Endothelial cell of umbilical vein (primary cell): ENCODE results near the gene GRIN3A. TPM values are rescaled to one million over a fixed set of nuclear protein-coding genes. Genes with fewer than 3 reads are reported as not detected.

ENCODE experiments used
- BruUV-seq: library from RNA; stranded (reverse); fragments of 400-500 nt; replicated peaks from 2 replicates; lab custom pipeline; 2021; lab: Mats Ljungman, UMichigan
- CTCF ChIA-PET: fragments of 300-600, 350-600 bp; sonication (Branson Sonifier 250); formaldehyde crosslinking; loops from one replicate; lab custom pipeline; 2021; ENCODE audit warnings: antibody characterized with exemption, inconsistent platforms; lab: Charles Lee
- POLR2A ChIA-PET: fragments of 300-600, 350-600 bp; sonication (Branson Sonifier 250); formaldehyde crosslinking; loops from one replicate; lab custom pipeline; 2021; ENCODE audit warnings: antibody characterized with exemption, inconsistent platforms; lab: Charles Lee
- DNase-seq: peaks from one replicate; pipeline ENCODE4 v3.0.0-alpha.2; 2011; ENCODE audit warnings: low read depth, low spot score
- FAIRE-seq: peaks from 2 replicates; lab custom pipeline; 2011; peaks lifted over from hg19 to GRCh38; lab: Jason Lieb, UNC
- H2AFZ ChIP-seq: 2 replicates; pipeline ENCODE4 v1.6.0; 2012; ENCODE audit warnings: low read depth, low read length, control low read depth, inconsistent platforms
- H3K27ac ChIP-seq: 2 replicates; pipeline ENCODE4 v1.5.1; 2011; ENCODE audit warnings: low read depth, mild to moderate bottlenecking, control low read depth, low read length, moderate library complexity; ENCODE audit not compliant: insufficient read depth
- H3K27me3 ChIP-seq, 2 experiments: 2 replicates each; pipeline versions ENCODE4 v1.6.0 to v1.6.1; 2011; ENCODE audit warnings: low read length in 2 of 2, mixed read lengths in 1 of 2; ENCODE audit not compliant: control insufficient read depth in 2 of 2, insufficient read depth in 2 of 2
- H3K36me3 ChIP-seq, 2 experiments: 2 replicates in 1 of 2; 3 replicates in 1 of 2; pipeline ENCODE4 v1.5.1; 2011; ENCODE audit warnings: low read length in 2 of 2, mild to moderate bottlenecking in 1 of 2, moderate library complexity in 1 of 2; ENCODE audit not compliant: control insufficient read depth in 2 of 2, insufficient read depth in 2 of 2; ENCODE audit errors: extremely low read depth in 1 of 2
- H3K4me1 ChIP-seq: 3 replicates; pipeline ENCODE4 v1.5.1; 2011; ENCODE audit warnings: mild to moderate bottlenecking, low read length; ENCODE audit not compliant: control insufficient read depth, insufficient read depth; ENCODE audit errors: extremely low read depth
- H3K4me2 ChIP-seq: 2 replicates; pipeline ENCODE4 v1.6.1; 2011; ENCODE audit warnings: low read length, control low read depth, mixed read lengths; ENCODE audit not compliant: insufficient read depth
- H3K4me3 ChIP-seq, 3 experiments: fragments of 200-600 bp in 1 of 3; sonication (generic), shearing (Covaris generic) in 1 of 3; replicated peaks in 1 of 3; 2 replicates each; pipeline ENCODE4 v1.5.1; 2011 to 2016; ENCODE audit warnings: control low read depth in 3 of 3, low read length in 3 of 3, mild to moderate bottlenecking in 2 of 3, inconsistent platforms in 1 of 3, low read depth in 1 of 3, moderate library complexity in 1 of 3; ENCODE audit not compliant: insufficient read depth in 1 of 3
- H3K79me2 ChIP-seq: 2 replicates; pipeline ENCODE4 v1.6.0; 2012; ENCODE audit warnings: low read length, inconsistent platforms; ENCODE audit not compliant: control insufficient read depth, insufficient read depth
- H3K9ac ChIP-seq: replicated peaks from 2 replicates; pipeline ENCODE3; 2011; ENCODE audit warnings: low read length, control low read depth; ENCODE audit not compliant: insufficient read depth; ENCODE audit errors: extremely low read depth
- H3K9me1 ChIP-seq: replicated peaks from 3 replicates; pipeline ENCODE4 v1.6.0; 2011; ENCODE audit warnings: mild to moderate bottlenecking, low read length; ENCODE audit not compliant: control insufficient read depth, insufficient read depth; ENCODE audit errors: extremely low read depth
- H3K9me3 ChIP-seq: replicated peaks from 2 replicates; pipeline ENCODE4 v1.5.1; 2012; ENCODE audit warnings: low read length, inconsistent platforms; ENCODE audit not compliant: control insufficient read depth, insufficient read depth
- H4K20me1 ChIP-seq: replicated peaks from 2 replicates; pipeline ENCODE3; 2011; ENCODE audit warnings: mild to moderate bottlenecking, low read length; ENCODE audit not compliant: control insufficient read depth, insufficient read depth; ENCODE audit errors: extremely low read depth
- EZH2 ChIP-seq: IDR thresholded peaks from 2 replicates; pipeline ENCODE4 v1.6.1; 2012; ENCODE audit warnings: borderline replicate concordance, low read depth, mild to moderate bottlenecking, moderate library complexity, low read length, inconsistent platforms; ENCODE audit not compliant: severe bottlenecking
- FOS ChIP-seq: IDR thresholded peaks from 2 replicates; pipeline ENCODE4 v1.6.1; 2011; ENCODE audit warnings: mild to moderate bottlenecking, low read length, moderate library complexity, borderline replicate concordance; ENCODE audit not compliant: insufficient read depth
- GATA2 ChIP-seq: IDR thresholded peaks from 2 replicates; pipeline ENCODE4 v1.7.0; 2011; ENCODE audit warnings: low read depth, mild to moderate bottlenecking, moderate library complexity, mixed read lengths, low read length; ENCODE audit not compliant: insufficient read length, insufficient read depth
- JUN ChIP-seq: IDR thresholded peaks from 2 replicates; pipeline ENCODE4 v1.6.1; 2011; ENCODE audit warnings: borderline replicate concordance, low read depth; ENCODE audit not compliant: insufficient read length, insufficient read depth
- MYC ChIP-seq: IDR thresholded peaks from one replicate; pipeline ENCODE4 v1.6.1; 2011; ENCODE audit warnings: mild to moderate bottlenecking, low read depth, low read length
- POLR2A ChIP-seq: IDR thresholded peaks from 2 replicates; pipeline ENCODE4 v1.6.1; 2012; ENCODE audit warnings: low read depth, mild to moderate bottlenecking, control low read depth, low read length
- POLR2AphosphoS5 ChIP-seq: IDR thresholded peaks from 2 replicates; pipeline ENCODE4 v1.6.1; 2012; ENCODE audit warnings: low read depth, mild to moderate bottlenecking, control low read depth, low read length, moderate library complexity; ENCODE audit not compliant: insufficient read depth
- dilution Hi-C: fragments of 300-500 bp; cut with MboI; formaldehyde crosslinking; loops from one replicate; pipeline ENCODE4 v1.15.0; 2019; ENCODE audit warnings: low sequenced_read_pairs; ENCODE audit not compliant: extremely low pct_ligation_motif_present
- intact Hi-C: fragments of 100-400 bp; cut with micrococcal nuclease; formaldehyde crosslinking; loops from one replicate; pipeline ENCODE4 v1.10.0; 2022
- polyA plus RNA-seq, 4 experiments: library from polyadenylated mRNA; depleted of rRNA in 3 of 4; stranded (reverse) in 3 of 4; unstranded in 1 of 4; fragments of >200 nt; gene quantifications; 2 replicates each; pipeline versions ENCODE4 v1.2.1 to v1.2.3, GENCODE V29; 2011 to 2012; ENCODE audit warnings: missing spikeins in 1 of 4
- total RNA-seq: library from RNA; stranded (reverse); gene quantifications from 2 replicates; pipeline ENCODE4 v1.2.3, GENCODE V29; 2021
- TF ChIP-seq, protein P1 (sequence below), 2 donors: IDR thresholded peaks; 1 replicate in 1 of 2; 2 replicates in 1 of 2; pipeline ENCODE4 v1.5.1; 2011; ENCODE audit warnings: low read length in 2 of 2, mild to moderate bottlenecking in 2 of 2, moderate library complexity in 2 of 2, control low read depth in 1 of 2, inconsistent platforms in 1 of 2, low read depth in 1 of 2; ENCODE audit not compliant: insufficient read depth in 1 of 2; ENCODE audit errors: extremely low read depth in 1 of 2
- TF ChIP-seq, protein P2 (sequence below): IDR thresholded peaks from 2 replicates; pipeline ENCODE4 v1.6.1; 2011; ENCODE audit not compliant: insufficient read depth, insufficient read length

GRIN3A gene
- total and polyA plus RNA-seq, 2 donors (not counting 3 experiments of a cell fraction or from before 2014, with no cell fraction given), result not detected

DNA sequence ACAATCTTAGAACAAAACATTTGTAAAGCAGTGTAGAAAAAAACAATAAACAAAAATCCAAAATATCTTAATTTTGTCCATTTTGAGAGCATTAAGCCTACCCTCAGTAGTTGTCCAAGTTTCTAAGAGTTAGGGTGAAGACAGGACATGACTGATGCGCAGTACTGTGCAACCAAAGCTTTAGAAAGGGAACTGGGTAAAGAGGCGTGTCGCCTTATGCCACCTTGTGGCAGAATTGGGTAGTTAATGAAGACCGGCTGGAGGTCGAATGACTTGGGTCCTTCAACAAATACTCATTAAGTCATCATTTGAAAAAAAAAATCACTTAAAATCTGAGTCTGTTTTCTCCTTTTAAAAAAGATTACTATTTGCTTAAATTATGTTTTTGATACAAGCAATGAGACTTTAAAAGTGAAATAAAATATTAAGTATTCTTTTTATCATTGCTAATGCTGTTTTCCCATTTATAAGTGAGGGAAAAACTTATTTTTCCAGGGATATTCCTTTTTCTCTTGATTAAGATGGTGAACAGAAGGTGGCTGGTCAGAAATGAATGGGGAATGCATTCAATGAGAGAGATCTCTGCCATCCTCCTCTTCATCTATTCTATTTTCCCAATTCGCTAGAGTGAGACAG is 208.3 kb downstream of the GRIN3A start:
- FAIRE-seq (peak; percentile 91), DNase-seq (peak; percentile 81)
- Histone ChIP-seq H3K79me2 (peaks cover 7% of the 10 kb centered on the region), H3K9me3 (no peaks in the 10 kb centered on the region), H3K4me2 (no peak overlapping the region), H3K9me1 (no peaks in the 10 kb centered on the region), H3K27me3 (no peaks in the 10 kb centered on the region), H2AFZ (no peak overlapping the region), H3K36me3 (no peaks in the 10 kb centered on the region), H3K27ac (no peak overlapping the region), H3K9ac (no peak overlapping the region), H4K20me1 (no peaks in the 10 kb centered on the region), H3K4me3 (no peak overlapping the region), H3K4me1 (peaks cover 8% of the 10 kb centered on the region)
- dilution Hi-C loops, result no loop called here
- BruUV-seq, result no TSS peak
- TF ChIP-seq MYC, result no peak
- TF ChIP-seq, protein P1, sequence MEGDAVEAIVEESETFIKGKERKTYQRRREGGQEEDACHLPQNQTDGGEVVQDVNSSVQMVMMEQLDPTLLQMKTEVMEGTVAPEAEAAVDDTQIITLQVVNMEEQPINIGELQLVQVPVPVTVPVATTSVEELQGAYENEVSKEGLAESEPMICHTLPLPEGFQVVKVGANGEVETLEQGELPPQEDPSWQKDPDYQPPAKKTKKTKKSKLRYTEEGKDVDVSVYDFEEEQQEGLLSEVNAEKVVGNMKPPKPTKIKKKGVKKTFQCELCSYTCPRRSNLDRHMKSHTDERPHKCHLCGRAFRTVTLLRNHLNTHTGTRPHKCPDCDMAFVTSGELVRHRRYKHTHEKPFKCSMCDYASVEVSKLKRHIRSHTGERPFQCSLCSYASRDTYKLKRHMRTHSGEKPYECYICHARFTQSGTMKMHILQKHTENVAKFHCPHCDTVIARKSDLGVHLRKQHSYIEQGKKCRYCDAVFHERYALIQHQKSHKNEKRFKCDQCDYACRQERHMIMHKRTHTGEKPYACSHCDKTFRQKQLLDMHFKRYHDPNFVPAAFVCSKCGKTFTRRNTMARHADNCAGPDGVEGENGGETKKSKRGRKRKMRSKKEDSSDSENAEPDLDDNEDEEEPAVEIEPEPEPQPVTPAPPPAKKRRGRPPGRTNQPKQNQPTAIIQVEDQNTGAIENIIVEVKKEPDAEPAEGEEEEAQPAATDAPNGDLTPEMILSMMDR (IDR thresholded peaks at IDR 0.05; ENCODE audit: extremely low read depth in 1 of 2, insufficient read depth in 1 of 2, low read depth in 1 of 2, low read length in 2 of 2), result peak; percentile 70 to 77
- intact Hi-C loops, result loop anchor here (1.0 to 5.0 kb wide), 5 partner anchors 71 to 928 kb away; no protein-coding TSS in a partner anchor
- POLR2A ChIA-PET, result no interaction called here
- CTCF ChIA-PET, result interaction anchor here (0.6 to 9.1 kb wide), 26 partner anchors 9 to 928 kb away, joined by 3 to 261 read pairs (median 4); partner anchors contain the start of genes MRPL50 and ZNF189

DNA sequence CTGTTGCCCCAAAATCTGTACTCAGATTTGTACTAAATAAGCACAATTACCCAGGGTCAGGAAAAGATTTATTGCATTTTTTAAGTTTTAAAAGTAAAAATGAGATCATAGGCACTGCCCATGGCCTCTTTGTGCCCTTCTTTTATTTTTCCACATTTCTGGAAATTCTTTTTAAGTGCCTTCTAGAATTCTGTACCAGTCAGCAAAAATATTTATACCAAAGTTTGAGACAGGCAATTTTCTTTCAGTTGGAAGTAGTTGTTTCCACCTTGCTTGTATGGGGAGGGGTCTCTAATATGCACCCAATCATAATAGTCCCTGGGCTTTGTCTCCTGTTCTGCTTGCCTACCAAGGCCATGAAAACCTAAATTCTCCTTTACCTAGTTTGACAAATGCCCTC is 210.4 kb downstream of the GRIN3A start:
- Histone ChIP-seq H3K9me1 (no peaks in the 10 kb centered on the region), H3K4me3 (no peak overlapping the region), H3K4me2 (no peak overlapping the region), H2AFZ (no peak overlapping the region), H3K4me1 (peaks cover 2% of the 10 kb centered on the region), H3K9me3 (no peaks in the 10 kb centered on the region), H3K36me3 (no peaks in the 10 kb centered on the region), H4K20me1 (no peaks in the 10 kb centered on the region), H3K79me2 (no peaks in the 10 kb centered on the region), H3K27me3 (no peaks in the 10 kb centered on the region), H3K27ac (no peak overlapping the region), H3K9ac (no peak overlapping the region)
- BruUV-seq, result no TSS peak
- dilution Hi-C loops (no loop called here), intact Hi-C loops (no loop called here)
- DNase-seq, result no peak
- TF ChIP-seq FOS (no peak), EZH2 (no peak), POLR2A (no peak), POLR2AphosphoS5 (no peak), JUN (no peak), GATA2 (no peak), MYC (no peak)
- TF ChIP-seq, protein P2, sequence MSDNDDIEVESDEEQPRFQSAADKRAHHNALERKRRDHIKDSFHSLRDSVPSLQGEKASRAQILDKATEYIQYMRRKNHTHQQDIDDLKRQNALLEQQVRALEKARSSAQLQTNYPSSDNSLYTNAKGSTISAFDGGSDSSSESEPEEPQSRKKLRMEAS, result no peak
- TF ChIP-seq, protein P1 (IDR thresholded peaks at IDR 0.05; ENCODE audit: extremely low read depth in 1 of 2, insufficient read depth in 1 of 2, low read depth in 1 of 2, low read length in 2 of 2), result no peak
- ChIA-PET POLR2A (no interaction called here), CTCF (interaction anchor here (1.1 to 9.1 kb wide), 3 partner anchors 68 to 926 kb away, joined by 3 to 261 read pairs (median 96); no protein-coding TSS in a partner anchor)
- no peak for FAIRE-seq
